ENCODE measurements around the gene TANC1.
"Not testable (repeated sequence)": the region's sequence is repeated elsewhere in the genome, so short reads cannot be mapped to it uniquely, and the experiment has no call there.

TANC1 gene

DNA sequence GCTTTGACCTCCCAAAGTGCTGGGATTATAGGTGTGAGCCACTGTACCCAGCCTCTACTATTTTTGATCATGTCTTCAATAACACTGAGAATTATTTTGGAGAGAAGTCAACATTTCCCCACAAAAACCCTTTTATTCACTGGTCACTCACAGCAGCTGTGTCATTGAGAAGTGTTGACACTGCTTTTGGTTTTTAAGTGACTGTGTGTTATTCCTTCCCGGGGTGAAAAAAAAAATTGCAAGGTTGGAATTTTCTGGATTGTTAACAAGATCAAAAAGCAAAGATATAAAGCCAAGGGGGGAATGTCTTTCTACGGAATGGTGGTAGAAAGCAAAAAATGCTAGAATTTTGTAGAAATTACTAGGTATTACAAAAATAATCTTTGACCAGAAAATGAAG, 61.5 kb downstream of the TANC1 start:
- DNase-seq (ENCODE audit: low spot score), result no peak

DNA sequence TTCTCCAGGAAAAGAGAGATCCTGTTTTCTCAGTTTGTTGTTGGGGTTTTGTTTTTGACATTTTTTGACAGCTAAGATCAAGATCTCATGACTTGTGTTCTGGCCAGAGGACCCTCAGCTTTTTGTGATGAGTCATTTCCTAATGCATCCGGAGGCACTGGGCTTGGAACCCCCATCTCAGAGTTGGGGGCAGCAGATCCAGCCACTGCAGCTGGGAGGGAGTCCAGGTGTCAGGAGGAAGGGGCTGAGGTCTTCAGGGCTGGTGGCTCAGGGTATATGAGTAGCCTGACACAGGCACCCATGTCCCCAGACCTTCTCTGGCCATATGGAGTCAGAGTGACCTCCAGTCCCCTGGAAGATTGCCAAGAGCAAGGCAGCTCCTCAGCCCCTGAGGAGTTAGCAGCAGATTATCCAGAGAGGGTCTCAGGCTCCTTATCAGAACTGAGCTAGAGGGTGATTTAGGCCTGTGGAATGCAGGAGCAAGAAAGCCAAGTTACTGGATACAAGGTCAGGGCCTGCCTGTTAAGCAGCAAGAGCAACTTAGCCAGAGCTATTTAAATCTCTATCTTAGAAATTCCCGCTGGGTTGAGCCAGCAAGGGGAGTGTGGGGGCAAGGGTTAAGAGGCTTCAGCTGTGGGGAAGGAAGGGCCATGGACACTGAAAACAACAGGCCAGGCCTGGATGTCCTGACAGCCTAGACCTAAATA, 62.4 kb downstream of the TANC1 start:
- DNase-seq (ENCODE audit: low spot score), result peak; percentile 46

- no peak for DNase-seq (ENCODE audit: low spot score)
These were observed 63.7 kb downstream of the TANC1 start for GRCh38 chr2:159032146-159032545.

DNA sequence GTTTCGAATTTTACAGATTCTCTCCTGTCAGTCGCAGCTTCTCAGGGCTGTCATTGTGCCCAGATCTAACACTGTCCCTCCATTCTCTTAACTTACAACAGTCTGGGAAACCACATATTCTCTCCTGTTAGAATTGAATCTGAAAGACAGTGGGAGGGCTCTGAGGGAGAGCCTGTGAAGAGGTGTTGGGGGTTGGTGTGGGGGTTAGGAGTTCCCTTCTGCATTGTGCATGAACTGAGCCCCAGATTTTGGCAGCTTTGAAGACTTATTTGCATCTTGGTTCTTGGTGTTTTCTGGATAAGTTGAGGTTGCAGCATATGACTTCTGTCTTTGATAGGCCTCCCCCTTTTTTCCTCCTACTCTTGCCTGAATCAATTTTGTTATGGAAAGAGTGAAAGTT, 64.1 kb downstream of the TANC1 start:
- DNase-seq (ENCODE audit: low spot score), result no peak

DNA sequence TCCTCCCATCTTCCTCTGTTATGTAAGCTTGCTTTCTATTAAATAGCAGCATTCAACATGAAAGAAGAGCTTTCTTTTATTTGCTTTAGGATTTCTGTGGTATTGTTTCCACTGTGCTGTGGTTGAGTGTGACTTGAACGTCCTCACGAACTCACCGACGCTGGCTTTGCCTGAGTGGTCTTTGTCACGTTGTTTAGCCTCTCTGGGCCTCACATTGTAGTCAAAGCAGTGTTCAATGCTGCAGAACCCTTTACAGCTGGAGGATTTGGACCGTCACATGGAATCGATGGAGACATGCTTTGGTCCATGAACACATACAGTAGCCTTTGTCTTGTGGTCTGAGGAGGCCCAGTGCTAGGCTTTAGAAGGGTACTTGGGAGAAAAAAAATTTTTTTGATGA, 66.3 kb downstream of the TANC1 start:
- DNase-seq (ENCODE audit: low spot score), result no peak

DNA sequence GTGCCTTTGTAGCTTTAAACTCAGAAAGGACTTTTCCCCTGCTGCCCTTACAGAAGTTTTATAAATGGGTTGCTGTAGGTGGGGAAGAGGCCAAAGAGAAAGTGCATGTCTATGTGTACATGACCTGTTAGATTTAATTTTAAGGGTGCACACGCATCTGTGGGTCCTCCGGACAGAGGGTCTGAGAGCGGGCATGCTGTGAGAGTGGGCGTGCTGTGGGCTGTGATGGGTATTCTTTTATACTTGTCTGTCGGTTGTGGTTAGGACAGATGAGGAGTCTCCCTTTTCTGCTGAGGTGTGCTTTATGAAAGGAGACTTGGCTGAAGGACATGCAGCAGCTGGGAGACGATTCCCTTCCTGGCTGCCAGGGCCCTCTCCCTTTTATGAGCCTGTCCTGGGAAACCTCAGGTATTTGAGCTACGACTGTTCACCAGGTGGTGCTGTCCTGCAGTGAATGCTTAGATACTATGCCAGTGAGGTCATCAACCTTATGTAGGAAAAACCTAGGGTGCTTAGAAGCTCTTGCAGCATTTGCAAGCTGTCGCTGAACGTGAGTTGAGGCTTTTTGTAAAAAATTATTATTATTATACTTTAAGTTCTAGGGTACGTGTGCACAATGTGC, 67.5 kb downstream of the TANC1 start:
- DNase-seq (ENCODE audit: low spot score), result no peak

DNA sequence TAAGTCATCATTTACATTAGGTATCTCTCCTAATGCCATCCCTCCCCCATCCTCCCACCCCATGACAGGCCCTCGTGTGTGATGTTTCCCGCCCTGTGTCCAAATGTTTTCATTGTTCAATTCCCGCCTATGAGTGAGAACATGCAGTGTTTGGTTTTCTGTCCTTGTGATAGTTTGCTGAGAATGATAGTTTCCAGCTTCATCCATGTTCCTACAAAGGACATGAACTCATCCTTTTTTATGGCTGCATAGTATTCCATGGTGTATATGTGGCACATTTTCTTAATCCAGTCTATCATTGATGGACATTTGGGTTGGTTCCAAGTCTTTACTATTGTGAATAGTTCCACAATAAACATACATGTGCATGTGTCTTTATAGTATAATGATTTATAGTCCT, 68.0 kb downstream of the TANC1 start:
- not testable (repeated sequence) for DNase-seq (ENCODE audit: low spot score)

GRCh38 chr2:159041328-159041727, 72.9 kb downstream of the TANC1 start:
- not testable (repeated sequence) for DNase-seq (ENCODE audit: low spot score)

- DNase-seq (ENCODE audit: low spot score), result no peak
These were observed 73.8 kb downstream of the TANC1 start for GRCh38 chr2:159042115-159042850.

DNA sequence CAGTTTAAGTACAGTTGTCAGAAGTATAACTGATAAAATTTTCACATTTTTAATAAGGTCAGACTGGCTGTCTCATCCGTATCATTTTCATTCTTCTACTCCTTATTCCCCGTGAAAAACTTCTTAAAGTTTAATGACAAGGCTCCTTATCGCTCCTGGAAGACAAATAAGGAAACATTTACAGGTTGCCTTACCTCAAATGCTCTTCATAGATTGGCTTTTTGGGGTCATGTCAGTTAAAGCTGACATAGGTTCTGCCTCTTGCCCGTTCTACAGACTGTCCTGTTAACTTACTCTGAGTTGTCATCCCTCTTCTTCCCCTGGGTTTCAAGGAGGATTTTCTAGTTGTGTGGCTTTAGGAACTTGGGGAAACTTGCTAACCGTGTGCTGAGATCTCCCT, 75.3 kb downstream of the TANC1 start:
- no peak for DNase-seq (ENCODE audit: low spot score)

GRCh38 chr2:159044804-159045286, 76.4 kb downstream of the TANC1 start:
- no peak for DNase-seq (ENCODE audit: low spot score)

GRCh38 chr2:159045545-159046454, 77.4 kb downstream of the TANC1 start:
- no peak for DNase-seq (ENCODE audit: low spot score)

- no peak for DNase-seq (ENCODE audit: low spot score)
These were observed 78.5 kb downstream of the TANC1 start for GRCh38 chr2:159046966-159047365.

DNA sequence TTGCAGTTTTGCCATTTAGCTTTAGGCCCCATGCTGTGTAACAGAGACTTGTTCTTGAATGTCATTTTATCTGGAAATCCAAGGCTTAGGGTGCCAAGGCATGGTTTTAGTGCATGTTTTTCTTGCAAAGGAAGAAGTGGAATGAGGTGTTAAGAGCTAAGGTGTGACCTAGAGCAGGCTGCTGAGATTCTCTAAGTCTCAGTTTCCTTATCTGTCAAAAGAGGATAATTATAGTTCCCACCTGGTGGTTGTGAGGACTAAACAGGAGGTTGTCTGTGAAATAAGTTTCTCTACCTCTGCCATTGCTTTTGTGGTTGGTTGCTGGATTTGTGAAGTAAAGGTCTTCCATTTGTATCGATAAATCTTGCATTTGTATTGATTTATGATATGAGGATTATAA, 82.0 kb downstream of the TANC1 start:
- DNase-seq (ENCODE audit: low spot score), result no peak

DNA sequence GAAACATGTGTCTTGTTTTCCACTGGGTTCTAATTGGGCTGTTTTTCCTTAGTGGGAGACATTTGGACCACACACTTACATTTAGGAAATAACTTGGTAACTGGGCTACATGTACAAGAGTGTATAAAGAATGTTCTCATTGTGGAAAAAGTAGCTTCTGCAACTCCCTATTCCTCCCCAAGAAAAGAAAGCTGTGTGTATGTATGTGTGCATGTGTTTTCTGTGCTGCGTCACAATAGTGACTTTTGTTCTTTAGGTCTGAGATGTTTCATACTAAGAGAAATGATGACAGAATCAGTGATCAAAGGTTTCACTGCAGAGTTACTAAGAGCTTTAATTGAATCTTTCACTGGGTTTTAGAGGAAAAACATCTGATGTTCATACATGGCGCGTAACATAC, 82.7 kb downstream of the TANC1 start:
- peak; percentile 81 for DNase-seq (ENCODE audit: low spot score)

DNA sequence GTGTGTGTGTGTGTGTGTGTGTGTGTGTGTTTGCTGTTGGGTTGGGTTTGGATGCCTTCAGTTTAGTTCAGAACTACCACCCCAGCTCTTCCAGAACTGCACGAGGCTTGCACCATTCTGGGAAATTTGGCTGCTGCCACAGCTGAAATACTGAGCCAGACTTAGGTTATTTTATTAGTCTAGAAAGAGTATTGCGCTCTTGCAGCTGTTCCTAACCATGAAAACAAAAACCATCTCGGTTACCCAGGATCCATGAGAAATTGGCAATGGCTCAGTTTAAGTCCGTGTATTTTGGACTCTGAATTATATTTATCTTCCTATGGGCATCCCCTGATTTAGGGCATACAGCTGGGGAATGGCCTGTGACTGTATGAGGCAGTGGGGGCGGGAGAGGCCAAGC, 83.2 kb downstream of the TANC1 start:
- DNase-seq (ENCODE audit: low spot score), result no peak

DNA sequence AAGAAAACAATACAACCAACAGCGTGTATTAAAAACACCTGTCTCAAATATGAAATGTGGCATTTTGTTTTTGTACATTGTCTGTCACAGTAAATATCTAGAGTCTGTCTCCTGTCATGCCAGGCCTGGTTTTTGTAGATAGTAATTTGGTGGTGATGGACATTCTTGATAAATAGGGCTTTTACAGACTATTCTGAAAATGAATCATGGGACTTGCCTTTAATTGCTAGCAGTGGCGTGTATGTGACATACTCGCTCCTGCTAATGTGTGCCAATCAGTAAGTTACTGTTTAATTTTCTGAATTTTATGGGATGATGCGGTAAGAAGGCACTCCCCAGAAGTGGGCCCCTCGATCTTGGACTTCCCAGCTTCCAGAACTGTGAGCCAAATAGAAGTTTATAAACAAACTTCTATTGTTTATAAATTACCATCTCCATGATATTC, 83.7 kb downstream of the TANC1 start:
- no peak for DNase-seq (ENCODE audit: low spot score)

GRCh38 chr2:159053161-159054031, 85.0 kb downstream of the TANC1 start:
- DNase-seq (ENCODE audit: low spot score), result no peak

- no peak for DNase-seq (ENCODE audit: low spot score)
These were observed 85.5 kb downstream of the TANC1 start for GRCh38 chr2:159054032-159054334.

- DNase-seq (ENCODE audit: low spot score), result peak; percentile 84
These were observed 86.5 kb downstream of the TANC1 start for GRCh38 chr2:159054985-159055384.

DNA sequence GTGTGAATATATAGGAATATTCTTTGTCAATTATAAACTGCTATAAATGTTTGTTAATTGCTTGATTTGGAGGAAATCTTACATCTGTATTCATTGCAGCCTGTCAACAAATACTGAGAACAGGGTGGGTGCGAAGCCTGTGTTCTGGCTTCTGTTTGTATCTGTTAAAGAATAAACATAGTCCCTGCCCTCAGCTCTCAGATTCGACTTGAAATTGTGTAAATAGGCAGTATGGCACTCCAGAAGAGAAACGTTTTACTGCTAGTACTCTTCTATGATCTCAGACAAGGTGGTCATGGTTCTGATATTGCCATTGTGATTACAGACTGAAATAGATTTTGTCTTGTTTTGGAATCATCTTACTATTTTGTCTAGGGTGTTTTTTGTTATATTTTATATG, 92.1 kb downstream of the TANC1 start:
- no peak for DNase-seq (ENCODE audit: low spot score)
